A549 treated with Mapracorat at 1 μM for 4 hours (cell line): Measurements from ENCODE around the gene FN3K. TPM values are rescaled to one million over a fixed set of nuclear protein-coding genes. Genes with fewer than 3 reads are reported as not detected.

Experiments used
- total RNA-seq: library from RNA; stranded (reverse); fragments of 200-300 nt; extraction: Qiagen RNA extraction; gene quantifications from 5 replicates; pipeline ENCODE4 v1.2.3, GENCODE V29; 2022

FN3K gene
- total RNA-seq = 7.2 to 9.8 TPM (median 8.6 TPM) in 5 replicates

DNA sequence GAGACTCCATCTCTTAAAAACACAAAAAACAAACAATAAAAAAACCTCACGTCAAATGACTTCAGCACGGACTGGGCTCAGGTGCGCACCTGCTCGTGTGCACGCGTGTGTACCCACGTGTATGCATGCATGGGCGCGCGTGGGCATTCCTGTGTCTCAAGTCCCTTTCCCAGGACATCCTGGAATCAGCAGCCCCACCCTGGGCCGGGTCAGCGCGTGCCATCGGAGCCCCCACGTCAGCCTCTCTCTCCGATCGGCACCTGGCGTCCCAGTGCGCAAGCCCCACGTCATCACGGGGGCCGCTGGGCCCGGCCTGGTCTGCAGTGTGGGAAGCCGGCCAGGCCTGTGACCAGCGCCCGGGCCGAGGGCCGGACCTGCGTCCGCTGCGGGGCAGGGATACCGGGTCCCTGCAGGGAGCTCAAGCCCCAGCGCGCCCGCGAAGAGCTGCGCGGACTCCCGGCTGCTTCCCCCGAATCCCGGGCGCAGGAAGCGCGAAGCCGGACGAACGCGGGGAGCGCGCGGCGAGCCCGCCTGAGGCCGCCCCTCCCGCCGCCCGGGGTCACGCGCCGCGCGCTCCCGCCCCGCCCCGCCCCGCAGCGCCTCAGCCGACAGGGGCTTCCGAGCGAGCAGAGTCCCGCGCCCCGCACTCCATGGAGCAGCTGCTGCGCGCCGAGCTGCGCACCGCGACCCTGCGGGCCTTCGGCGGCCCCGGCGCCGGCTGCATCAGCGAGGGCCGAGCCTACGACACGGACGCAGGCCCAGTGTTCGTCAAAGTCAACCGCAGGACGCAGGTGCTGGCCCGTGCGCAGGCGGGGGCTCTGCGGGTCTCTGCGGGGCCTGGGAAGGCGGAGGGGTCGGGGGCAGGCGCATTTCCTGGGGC lies at the start of gene FN3K:
TSS of gene FN3K (plus strand) at position 629 of the 880 bp plus-strand sequence. CDS start at position 651, 22 bp downstream.

DNA sequence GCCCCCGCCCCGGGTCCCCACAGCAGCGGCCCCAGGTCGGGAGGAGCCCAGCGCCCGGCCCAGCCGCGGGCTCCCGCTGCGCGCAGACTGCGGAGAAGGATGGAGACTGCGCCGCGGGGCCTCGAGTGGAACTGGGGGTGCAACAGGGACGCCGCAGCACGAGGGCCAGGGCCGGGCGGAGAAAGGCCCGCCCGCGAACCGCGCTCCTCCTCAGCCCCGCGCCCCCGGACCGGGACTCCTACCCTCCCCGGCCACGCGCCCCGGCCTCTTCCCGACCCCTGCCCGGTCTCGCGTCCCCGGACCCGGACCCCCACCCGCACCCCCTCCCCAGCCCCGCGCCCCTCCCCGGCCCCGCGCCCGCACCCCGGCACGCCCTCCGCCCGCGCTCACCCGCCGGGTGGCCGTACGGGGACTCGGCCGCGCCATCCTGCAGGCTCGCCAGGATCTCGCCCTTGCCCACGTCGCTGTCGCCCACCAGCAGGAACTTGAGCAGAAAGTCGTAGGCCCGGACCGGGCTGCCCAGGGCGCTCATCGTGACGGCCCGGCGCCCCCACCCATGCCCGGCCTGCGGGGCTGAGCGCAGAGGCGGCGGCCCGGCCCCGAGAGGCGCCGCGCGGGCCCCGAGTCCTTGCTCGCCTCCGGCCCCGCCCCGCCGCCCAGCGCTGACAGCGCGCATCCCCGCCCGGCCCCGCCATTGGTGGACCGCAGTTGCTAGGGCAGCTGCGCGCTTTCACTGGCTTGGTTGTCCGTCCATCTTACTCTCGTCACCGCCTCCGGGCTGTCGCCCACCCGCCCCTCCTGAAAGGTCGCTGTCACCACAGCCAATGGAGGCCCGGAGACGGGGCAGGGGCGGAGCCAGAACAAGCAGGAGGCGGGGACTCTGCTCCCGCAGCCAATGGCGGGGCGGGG lies 37.1 kb upstream of the FN3K start, which contains the start of gene RAB40B:
TSS of gene RAB40B (minus strand) at position 634 of the 909 bp plus-strand sequence. CDS start at position 532, 102 bp downstream.

DNA sequence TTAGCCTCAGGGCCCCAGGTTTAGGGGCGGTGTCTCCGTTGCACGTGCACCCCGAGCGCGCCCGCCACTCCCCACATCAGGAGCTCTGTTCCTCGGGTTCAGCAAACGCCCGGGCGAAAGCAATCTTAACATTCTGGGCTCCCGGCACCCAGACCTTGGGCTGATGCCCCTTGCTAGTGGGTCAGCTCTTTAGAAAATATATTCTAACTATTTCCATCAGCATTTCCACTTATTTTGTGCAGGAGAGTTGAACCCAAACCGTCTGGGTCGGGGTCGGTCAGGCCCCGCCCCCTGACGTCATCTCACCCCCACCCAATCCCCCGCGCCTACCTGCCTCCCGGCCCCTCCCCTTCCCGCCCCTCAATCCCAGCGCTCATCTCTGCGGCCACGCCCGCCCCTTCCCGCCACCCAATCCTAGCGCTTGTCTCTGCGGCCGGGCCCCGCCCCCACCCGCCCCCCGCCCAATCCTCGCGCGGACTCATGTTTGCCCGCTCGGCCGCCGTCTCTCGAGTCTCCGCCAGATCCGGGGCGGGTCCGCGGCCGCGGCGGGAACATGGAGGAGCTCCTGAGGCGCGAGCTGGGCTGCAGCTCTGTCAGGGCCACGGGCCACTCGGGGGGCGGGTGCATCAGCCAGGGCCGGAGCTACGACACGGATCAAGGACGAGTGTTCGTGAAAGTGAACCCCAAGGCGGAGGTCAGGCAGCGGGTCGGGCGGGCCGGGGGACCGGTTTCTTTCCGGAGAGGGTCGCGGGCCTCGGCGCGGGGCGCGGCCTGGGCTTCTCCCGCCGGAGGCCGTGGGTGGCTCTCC lies 19.0 kb upstream of the FN3K start, which contains the start of gene FN3KRP:
TSS of gene FN3KRP (plus strand) at position 504 of the 808 bp plus-strand sequence. CDS start at position 554, 50 bp downstream.

DNA sequence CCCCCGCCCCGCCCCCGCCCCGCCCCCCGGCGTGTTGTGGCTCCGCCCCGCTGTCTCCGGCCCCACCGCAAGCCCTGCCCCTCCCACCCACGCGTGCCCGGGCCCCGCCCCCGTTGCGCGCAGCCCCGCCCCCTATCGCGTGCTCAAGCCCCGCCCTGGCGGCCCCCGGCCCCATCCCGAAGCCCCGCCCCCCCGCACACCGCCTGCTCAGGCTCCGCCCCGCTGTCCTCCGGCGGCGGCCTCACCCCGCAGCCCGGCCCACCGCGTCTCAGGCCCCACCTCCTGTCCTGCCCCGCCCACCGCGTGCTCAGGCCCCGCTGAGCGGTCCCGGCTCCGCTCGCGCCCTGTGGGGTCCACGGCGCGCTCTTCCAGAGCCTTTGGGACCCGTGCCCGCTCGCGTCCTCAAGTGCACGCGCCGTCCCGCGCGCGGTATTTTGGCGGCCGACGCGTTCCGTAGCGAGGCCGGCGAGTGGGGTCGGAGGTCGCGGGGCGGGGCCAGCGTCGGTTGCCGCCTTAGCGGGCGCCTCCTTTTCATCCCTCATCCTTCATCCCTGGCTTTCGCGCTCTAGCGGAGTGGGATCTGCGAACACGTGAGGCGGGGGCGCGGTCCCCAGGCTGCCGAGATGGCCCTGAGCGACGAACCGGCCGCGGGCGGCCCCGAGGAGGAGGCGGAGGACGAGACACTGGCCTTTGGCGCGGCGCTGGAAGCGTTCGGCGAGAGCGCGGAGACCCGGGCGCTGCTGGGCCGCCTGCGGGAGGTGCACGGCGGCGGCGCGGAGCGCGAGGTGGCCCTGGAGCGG lies 16.4 kb downstream of the FN3K start, which contains the start of gene TBCD:
TSS of gene TBCD (plus strand) at position 495 of the 800 bp plus-strand sequence. CDS start at position 624, 129 bp downstream.

Other genes starting within 250 kb of the FN3K start
- gene FOXK2, start 215.9 kb upstream of the FN3K start, total RNA-seq = 47.1 to 59.7 TPM (median 55.2 TPM) in 5 replicates
- gene WDR45B, start 87.2 kb upstream of the FN3K start, total RNA-seq = 89.8 to 96.1 TPM (median 90.7 TPM) in 5 replicates
- gene RAB40B, start 36.9 kb upstream of the FN3K start, total RNA-seq = 12.3 to 20.6 TPM (median 17.3 TPM) in 5 replicates
- gene FN3KRP, start 18.9 kb upstream of the FN3K start, total RNA-seq = 66.0 to 68.9 TPM (median 68.6 TPM) in 5 replicates
- 56.8 to 85.5 TPM (median 79.8 TPM) in 5 replicates for gene TBCD, start 16.4 kb downstream of the FN3K start, total RNA-seq
- gene ZNF750, start 104.4 kb downstream of the FN3K start, total RNA-seq = not detected in 5 replicates